Measurements from ENCODE around the gene PHB1.
"Not testable (repeated sequence)": the region's sequence is repeated elsewhere in the genome, so short reads cannot be mapped to it uniquely, and the experiment has no call there.

The PHB1 gene

GRCh38 chr17:49439305-49439672 is 24.6 kb upstream of the PHB1 start:
- no peak for DNase-seq

- no peak for DNase-seq
Observed at GRCh38 chr17:49438436-49439278, 24.0 kb upstream of the PHB1 start.

GRCh38 chr17:49437696-49438435 is 23.2 kb upstream of the PHB1 start:
- no peak for DNase-seq

- no peak for DNase-seq
Observed at GRCh38 chr17:49436174-49436573, 21.5 kb upstream of the PHB1 start.

- no peak for DNase-seq
Observed at GRCh38 chr17:49435671-49436029, 21.0 kb upstream of the PHB1 start.

- DNase-seq, result no peak
Observed at GRCh38 chr17:49434821-49435670, 20.4 kb upstream of the PHB1 start.

- no peak for DNase-seq
Observed at GRCh38 chr17:49433000-49433694, 18.5 kb upstream of the PHB1 start.

GRCh38 chr17:49431743-49432142 is 17.1 kb upstream of the PHB1 start:
- DNase-seq, result no peak

GRCh38 chr17:49425004-49425286 is 10.3 kb upstream of the PHB1 start:
- DNase-seq, result no peak

GRCh38 chr17:49424276-49425003 is 9.8 kb upstream of the PHB1 start:
- not testable (repeated sequence) for DNase-seq

- DNase-seq, result no peak
Observed at GRCh38 chr17:49422714-49423113, 8.0 kb upstream of the PHB1 start.

GRCh38 chr17:49419761-49420160 is 5.1 kb upstream of the PHB1 start:
- not testable (repeated sequence) for DNase-seq

GRCh38 chr17:49418754-49419740 is 4.4 kb upstream of the PHB1 start:
- DNase-seq, result not testable (repeated sequence)

- DNase-seq, result no peak
Observed at GRCh38 chr17:49414271-49414621, 436 bp downstream of the PHB1 start.

- no peak for DNase-seq
Observed at GRCh38 chr17:49409066-49409465, 5.6 kb downstream of the PHB1 start.

- peak; percentile 42 for DNase-seq
Observed at GRCh38 chr17:49407981-49408501, 6.6 kb downstream of the PHB1 start.

- no peak for DNase-seq
Observed at GRCh38 chr17:49407086-49407485, 7.6 kb downstream of the PHB1 start.

- DNase-seq, result no peak
Observed at GRCh38 chr17:49406421-49407061, 8.1 kb downstream of the PHB1 start.

GRCh38 chr17:49404906-49405305 is 9.8 kb downstream of the PHB1 start:
- no peak for DNase-seq

- no peak for DNase-seq
Observed at GRCh38 chr17:49404361-49404760, 10.3 kb downstream of the PHB1 start.

Data from NCI-H226 (cell line).